ENCODE data around the gene ITGBL1. TPM values are rescaled to one million over a fixed set of nuclear protein-coding genes. Genes with fewer than 3 reads are reported as not detected.

The ITGBL1 gene
- total RNA-seq, 2 experiments from 2014 or later = not detected

DNA sequence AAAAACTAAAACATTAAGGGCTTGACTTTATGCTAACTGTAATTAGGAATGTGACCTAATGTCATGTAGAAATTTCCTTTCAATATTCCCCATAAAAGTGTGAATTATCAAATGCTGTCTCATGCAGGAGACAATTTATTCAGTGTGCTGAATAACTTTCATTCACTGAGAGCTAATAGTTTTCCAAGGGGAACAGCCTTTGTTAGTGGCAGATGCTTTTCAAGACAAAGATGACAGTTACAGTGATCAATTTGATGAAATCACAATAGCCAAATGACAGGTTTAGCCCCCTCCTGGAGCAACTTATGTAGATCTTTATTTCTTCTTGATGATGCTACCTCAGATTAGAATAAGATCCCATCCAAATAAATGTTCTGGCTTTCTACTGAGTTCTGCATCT, 275.5 kb downstream of the ITGBL1 start:
- Mint-ChIP-seq H3K27ac (no peak overlapping the region), H3K36me3 (ENCODE audit: low read depth) (no peaks in the 10 kb centered on the region), H3K4me3 (no peak overlapping the region), H3K9me3 (no peaks in the 10 kb centered on the region), H3K4me1 (ENCODE audit: low read depth) (no peaks in the 10 kb centered on the region), H3K27me3 (peaks cover 5% of the 10 kb centered on the region)
- ChIA-PET POLR2A (no interaction called here), CTCF (no interaction called here)
- no peaks in the 10 kb centered on the region for H3K9me3 ChIP-seq (ENCODE audit: control insufficient read depth in 1 of 2, insufficient read depth in 1 of 2, low read length in 2 of 2)
- H3K27ac ChIP-seq (ENCODE audit: low read depth in 1 of 2, low read length in 2 of 2) = no peak overlapping the region
- no peaks in the 10 kb centered on the region for H3K36me3 ChIP-seq (ENCODE audit: insufficient read depth, low read length)
- H3K27me3 ChIP-seq (ENCODE audit: control insufficient read depth in 1 of 2, insufficient read depth in 2 of 2, low read length in 2 of 2) = no peaks in the 10 kb centered on the region
- TF ChIP-seq, protein P1, sequence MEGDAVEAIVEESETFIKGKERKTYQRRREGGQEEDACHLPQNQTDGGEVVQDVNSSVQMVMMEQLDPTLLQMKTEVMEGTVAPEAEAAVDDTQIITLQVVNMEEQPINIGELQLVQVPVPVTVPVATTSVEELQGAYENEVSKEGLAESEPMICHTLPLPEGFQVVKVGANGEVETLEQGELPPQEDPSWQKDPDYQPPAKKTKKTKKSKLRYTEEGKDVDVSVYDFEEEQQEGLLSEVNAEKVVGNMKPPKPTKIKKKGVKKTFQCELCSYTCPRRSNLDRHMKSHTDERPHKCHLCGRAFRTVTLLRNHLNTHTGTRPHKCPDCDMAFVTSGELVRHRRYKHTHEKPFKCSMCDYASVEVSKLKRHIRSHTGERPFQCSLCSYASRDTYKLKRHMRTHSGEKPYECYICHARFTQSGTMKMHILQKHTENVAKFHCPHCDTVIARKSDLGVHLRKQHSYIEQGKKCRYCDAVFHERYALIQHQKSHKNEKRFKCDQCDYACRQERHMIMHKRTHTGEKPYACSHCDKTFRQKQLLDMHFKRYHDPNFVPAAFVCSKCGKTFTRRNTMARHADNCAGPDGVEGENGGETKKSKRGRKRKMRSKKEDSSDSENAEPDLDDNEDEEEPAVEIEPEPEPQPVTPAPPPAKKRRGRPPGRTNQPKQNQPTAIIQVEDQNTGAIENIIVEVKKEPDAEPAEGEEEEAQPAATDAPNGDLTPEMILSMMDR (IDR thresholded peaks at IDR 0.05) = no peak
- no peaks in the 10 kb centered on the region for H3K4me1 ChIP-seq (ENCODE audit: insufficient read depth, low read length)
- intact Hi-C loops (cut with DNase I, micrococcal nuclease) = no loop called here
- no peak for ATAC-seq (ENCODE audit: poor library complexity)
- DNase-seq = no peak
- H3K4me3 ChIP-seq (ENCODE audit: low read length) = no peak overlapping the region

DNA sequence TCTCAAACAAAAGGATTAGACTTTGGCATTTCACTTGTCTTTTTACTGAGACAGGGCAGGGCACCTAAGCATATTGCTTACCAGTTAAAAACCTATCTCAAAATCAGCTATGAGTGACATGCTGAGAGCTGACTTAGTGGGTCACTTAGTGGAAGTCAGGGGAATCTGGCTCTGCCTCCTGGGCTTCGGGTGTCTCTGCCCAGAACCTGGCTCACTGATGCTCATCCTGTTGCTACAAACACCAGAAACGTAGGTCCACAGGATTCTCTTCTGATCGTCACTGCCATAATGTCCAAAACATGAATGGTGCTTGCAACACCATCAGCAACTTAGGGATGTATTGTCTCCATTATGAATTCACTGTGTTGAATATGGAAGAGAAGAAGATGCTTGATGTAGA, 276.1 kb downstream of the ITGBL1 start:
- POLR2A ChIA-PET = no interaction called here
- no peaks in the 10 kb centered on the region for H3K27me3 Mint-ChIP-seq
- DNase-seq = no peak
- no peak overlapping the region for H3K4me3 Mint-ChIP-seq
- H3K4me3 ChIP-seq (ENCODE audit: low read length) = no peak overlapping the region
- CTCF ChIA-PET = no interaction called here
- H3K36me3 Mint-ChIP-seq (ENCODE audit: low read depth) = no peaks in the 10 kb centered on the region
- H3K27ac Mint-ChIP-seq = no peak overlapping the region
- ATAC-seq (ENCODE audit: poor library complexity) = no peak
- H3K4me1 ChIP-seq (ENCODE audit: insufficient read depth, low read length) = no peaks in the 10 kb centered on the region
- H3K9me3 Mint-ChIP-seq = no peaks in the 10 kb centered on the region
- H3K4me1 Mint-ChIP-seq (ENCODE audit: low read depth) = no peaks in the 10 kb centered on the region
- no peaks in the 10 kb centered on the region for H3K27me3 ChIP-seq (ENCODE audit: control insufficient read depth in 1 of 2, insufficient read depth in 2 of 2, low read length in 2 of 2)
- no peak overlapping the region for H3K27ac ChIP-seq (ENCODE audit: low read depth in 1 of 2, low read length in 2 of 2)
- H3K36me3 ChIP-seq (ENCODE audit: insufficient read depth, low read length) = no peaks in the 10 kb centered on the region
- intact Hi-C loops (cut with DNase I, micrococcal nuclease) = no loop called here
- TF ChIP-seq, protein P1 (IDR thresholded peaks at IDR 0.05) = no peak
- no peaks in the 10 kb centered on the region for H3K9me3 ChIP-seq (ENCODE audit: control insufficient read depth in 1 of 2, insufficient read depth in 1 of 2, low read length in 2 of 2)

DNA sequence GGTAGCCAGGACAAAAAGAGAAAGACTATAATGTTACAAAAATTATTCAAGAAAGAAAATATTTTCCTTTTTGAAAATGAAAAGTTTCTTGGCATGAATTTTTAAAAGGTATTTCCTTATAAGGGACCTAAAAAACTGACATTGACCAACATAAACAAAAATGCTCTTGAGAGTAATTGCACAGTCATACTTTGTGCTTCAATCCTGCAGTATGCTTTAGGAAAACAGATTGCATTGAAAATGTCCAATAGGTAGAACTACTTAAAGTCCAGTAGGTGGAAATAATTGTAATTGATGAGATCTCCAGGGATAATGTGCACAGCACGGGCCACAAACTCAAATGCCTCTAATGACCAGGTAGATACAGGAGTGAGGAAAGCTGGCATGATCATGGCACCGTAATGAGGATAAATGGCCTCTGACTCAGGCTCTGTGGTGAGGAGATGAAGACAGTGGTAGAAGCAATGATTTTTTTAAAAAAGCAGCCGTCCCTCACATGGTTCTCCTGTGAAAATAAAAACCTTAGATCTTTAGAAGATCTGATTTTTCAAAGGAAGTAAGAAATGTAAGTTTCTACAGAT, 278.0 kb downstream of the ITGBL1 start:
- ChIA-PET POLR2A (no interaction called here), CTCF (no interaction called here)
- Mint-ChIP-seq H3K27ac (no peak overlapping the region), H3K27me3 (no peaks in the 10 kb centered on the region), H3K36me3 (ENCODE audit: low read depth) (no peaks in the 10 kb centered on the region), H3K9me3 (no peaks in the 10 kb centered on the region), H3K4me1 (ENCODE audit: low read depth) (no peaks in the 10 kb centered on the region), H3K4me3 (no peak overlapping the region)
- ATAC-seq (ENCODE audit: poor library complexity) (no peak), DNase-seq (no peak)
- intact Hi-C loops (cut with DNase I, micrococcal nuclease) = no loop called here
- Histone ChIP-seq H3K27ac (ENCODE audit: low read depth in 1 of 2, low read length in 2 of 2) (no peak overlapping the region), H3K9me3 (ENCODE audit: control insufficient read depth in 1 of 2, insufficient read depth in 1 of 2, low read length in 2 of 2) (no peaks in the 10 kb centered on the region), H3K36me3 (ENCODE audit: insufficient read depth, low read length) (no peaks in the 10 kb centered on the region), H3K27me3 (ENCODE audit: control insufficient read depth in 1 of 2, insufficient read depth in 2 of 2, low read length in 2 of 2) (no peaks in the 10 kb centered on the region), H3K4me3 (ENCODE audit: low read length) (no peak overlapping the region), H3K4me1 (ENCODE audit: insufficient read depth, low read length) (no peaks in the 10 kb centered on the region)
- TF ChIP-seq, protein P1 (IDR thresholded peaks at IDR 0.05) = no peak
